Skin of body (tissue), 2 donors: ENCODE results near the gene LDAH. TPM values are rescaled to one million over a fixed set of nuclear protein-coding genes. Genes with fewer than 3 reads are reported as not detected.
"Not testable (repeated sequence)": the region's sequence is repeated elsewhere in the genome, so short reads cannot be mapped to it uniquely, and the experiment has no call there.

ENCODE experiments used
- DNase-seq: peaks from one replicate; lab custom pipeline; 2025; lab: John Stamatoyannopoulos, UW
- total RNA-seq: library from RNA; depleted of rRNA; stranded (reverse); fragments of >200 nt; gene quantifications from one replicate; pipeline ENCODE4 v1.2.3, GENCODE V29; 2014

LDAH gene
- total RNA-seq, 1 donor from 2014 or later = 15.8 TPM

DNA sequence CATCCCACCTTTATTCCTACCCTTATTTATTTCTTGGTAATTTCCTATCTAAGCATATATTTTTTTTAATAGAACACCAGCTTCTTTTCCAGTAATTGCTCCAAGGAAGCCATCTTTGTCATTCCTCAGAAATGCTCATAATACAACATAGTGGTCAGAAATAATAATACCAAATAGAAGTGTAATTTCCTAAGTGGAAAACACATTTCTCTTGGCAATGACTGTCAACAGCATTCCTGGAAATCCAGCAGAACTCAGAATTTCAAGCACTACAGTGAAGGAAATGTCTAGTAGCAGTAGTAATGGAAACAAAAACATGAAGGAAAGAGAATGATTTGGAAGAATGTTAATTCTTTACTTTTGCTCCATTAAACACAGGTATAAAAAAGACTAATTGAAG lies 99.4 kb downstream of the LDAH start:
- no peak for DNase-seq

GRCh38 chr2:20722592-20723240 lies 100.2 kb downstream of the LDAH start:
- no peak for DNase-seq

GRCh38 chr2:20717641-20718040 lies 105.3 kb downstream of the LDAH start:
- DNase-seq = no peak

DNA sequence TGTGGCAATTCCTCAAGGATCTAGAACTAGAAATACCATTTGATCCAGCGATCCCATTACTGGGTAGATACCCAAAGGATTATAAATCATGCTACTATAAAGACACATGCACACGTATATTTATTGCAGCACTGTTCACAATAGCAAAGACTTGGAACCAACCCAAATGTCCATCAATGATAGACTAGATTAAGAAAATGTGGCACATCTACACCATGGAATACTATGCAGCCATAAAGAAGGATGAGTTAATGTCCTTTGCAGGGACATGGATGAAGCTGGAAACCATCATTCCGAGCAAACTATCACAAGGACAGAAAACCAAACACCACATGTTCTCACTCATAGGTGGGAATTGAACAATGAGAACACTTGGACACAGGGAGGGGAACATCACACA lies 106.7 kb downstream of the LDAH start:
- not testable (repeated sequence) for DNase-seq

GRCh38 chr2:20714412-20714811 lies 108.5 kb downstream of the LDAH start:
- not testable (repeated sequence) for DNase-seq

- DNase-seq = not testable (repeated sequence)
Measured at GRCh38 chr2:20713585-20713984, 109.3 kb downstream of the LDAH start.

- not testable (repeated sequence) for DNase-seq
Measured at GRCh38 chr2:20711641-20712040, 111.3 kb downstream of the LDAH start.

DNA sequence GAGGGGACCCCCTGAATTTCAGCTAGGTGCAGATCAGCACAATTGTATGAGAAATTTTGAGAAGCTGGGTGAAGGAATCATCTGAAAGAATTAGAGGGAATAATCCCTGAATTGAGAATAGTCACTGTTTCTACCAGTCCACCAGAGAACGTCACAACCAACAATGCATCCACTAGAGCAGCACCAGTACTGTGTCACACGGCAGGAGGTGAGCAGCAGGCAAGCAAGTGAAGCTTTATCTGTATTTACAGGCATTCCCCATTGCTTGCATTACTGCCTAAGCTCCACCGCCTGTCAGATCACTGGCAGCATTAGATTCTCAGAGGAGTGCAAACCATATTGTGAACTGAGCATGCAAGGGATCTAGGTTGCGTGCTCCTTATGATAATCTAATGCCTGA lies 115.3 kb downstream of the LDAH start:
- no peak for DNase-seq

- no peak for DNase-seq
Measured at GRCh38 chr2:20706786-20707185, 116.1 kb downstream of the LDAH start.

DNA sequence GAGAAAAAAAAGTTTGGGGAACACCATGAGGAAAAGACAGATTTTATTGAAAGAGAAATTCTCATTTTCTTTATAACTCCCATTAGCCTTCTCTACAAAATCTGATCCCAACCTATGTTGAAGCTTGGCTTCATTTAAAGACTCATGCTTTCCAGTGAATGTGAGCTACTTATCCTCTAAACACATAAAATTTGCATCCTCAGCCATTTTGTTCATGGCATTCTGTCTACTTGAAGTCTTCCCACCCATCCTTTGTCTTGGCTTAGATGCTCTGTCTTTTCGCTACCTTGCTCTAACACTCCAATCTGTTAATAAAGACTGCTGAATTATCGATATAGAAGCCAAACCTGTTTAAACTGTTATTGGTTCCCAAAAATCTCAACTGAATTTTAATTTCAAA lies 116.7 kb downstream of the LDAH start:
- DNase-seq = no peak

GRCh38 chr2:20704886-20705285 lies 118.0 kb downstream of the LDAH start:
- DNase-seq = no peak

DNA sequence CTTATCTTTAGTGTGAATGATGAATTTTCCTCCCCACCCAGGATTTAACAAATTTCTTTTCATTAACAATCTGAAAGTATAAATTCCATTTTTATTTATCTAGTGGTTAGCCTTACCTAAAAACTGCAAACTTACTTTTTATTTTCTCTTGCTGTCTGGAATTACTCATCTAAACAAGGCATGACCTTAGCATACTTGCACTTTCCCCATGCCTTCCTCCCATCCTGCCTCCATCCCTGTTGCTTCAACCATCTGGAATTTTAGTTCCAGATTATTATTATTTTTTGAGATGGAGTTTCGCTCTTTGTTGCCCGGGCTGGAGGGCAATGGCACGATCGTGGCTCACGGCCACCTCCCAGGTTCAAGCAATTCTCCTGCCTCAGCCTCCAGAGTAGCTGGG lies 120.3 kb downstream of the LDAH start:
- no peak for DNase-seq

- DNase-seq = no peak
Measured at GRCh38 chr2:20698916-20699613, 123.8 kb downstream of the LDAH start.

DNA sequence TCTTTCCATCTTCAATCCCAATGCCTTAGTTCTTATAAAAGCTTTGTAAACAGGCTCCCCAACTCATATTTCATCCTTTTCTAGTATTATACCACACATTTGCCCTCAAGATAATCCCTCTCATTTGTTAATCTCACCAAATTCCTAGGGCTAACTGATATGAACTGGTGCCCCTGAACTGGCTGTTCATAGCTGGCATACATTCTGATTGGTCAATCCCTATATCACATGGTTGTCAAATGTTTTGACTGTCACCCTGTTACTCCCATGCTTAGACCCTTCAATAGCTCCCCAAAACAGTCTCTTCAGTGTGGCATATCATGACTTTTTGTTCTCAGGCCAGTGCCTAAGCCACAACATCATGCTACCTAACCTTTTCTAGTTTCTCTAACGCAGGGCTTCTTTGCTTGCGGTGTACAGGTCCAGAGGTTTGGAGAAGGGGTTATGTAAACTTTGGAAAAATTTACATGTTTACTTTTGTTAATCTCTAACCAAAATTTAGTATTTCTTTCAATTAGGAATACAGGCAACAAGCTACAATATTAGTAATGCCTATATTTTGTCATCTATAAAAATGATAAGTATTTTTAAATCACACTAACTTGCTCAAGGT lies 125.5 kb downstream of the LDAH start:
- no peak for DNase-seq

GRCh38 chr2:20696366-20696765 lies 126.5 kb downstream of the LDAH start:
- no peak for DNase-seq

- DNase-seq = no peak
Measured at GRCh38 chr2:20693317-20693716, 129.6 kb downstream of the LDAH start.

DNA sequence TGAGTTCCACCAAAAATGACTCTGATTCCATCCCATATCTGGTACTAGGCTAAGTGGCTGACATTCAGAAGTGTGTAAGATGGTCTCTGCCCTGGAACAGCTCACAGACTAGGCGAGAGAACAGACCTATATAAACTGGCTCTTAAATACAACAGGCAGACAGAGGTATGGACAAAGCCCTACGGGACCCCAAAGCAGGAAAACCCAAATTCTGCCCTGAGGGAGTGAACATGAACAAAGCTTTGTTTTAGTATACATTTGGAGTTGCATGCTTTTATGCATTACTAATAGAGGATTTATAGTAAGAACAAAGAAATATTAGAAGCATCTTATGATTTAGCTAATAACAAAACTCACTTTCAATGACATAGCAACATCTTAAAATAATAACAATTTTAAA lies 130.8 kb downstream of the LDAH start:
- no peak for DNase-seq

DNA sequence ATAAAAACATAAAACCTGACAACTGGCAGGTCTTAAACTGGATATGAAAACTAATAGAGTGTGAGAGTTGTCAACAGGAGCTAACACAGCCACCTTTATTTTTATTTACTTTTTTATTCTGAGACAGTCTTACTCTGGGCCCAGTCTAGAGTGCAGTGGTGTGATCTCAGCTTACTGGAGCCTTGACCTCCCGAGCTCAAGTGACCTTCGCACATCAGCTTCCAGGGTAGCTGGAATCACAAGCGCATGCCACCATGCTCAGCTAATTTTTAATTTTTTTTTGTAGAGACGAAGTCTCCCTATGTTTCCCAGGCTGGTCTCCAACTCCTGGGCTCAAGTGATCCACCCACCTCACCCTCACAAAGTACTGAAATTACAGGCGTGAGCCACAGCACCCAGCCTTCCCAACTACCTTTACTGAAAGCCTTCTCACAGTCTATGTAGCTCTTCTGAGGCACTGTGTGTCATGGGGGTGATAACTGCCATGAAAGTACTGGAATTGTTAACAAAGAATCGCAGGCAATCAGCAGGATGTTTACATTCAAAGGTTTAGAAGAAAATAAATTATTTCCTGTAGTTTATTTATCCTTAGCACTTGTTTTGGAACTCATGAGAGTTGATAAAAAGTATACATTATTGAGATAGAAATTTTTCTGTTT lies 131.7 kb downstream of the LDAH start:
- no peak for DNase-seq

DNA sequence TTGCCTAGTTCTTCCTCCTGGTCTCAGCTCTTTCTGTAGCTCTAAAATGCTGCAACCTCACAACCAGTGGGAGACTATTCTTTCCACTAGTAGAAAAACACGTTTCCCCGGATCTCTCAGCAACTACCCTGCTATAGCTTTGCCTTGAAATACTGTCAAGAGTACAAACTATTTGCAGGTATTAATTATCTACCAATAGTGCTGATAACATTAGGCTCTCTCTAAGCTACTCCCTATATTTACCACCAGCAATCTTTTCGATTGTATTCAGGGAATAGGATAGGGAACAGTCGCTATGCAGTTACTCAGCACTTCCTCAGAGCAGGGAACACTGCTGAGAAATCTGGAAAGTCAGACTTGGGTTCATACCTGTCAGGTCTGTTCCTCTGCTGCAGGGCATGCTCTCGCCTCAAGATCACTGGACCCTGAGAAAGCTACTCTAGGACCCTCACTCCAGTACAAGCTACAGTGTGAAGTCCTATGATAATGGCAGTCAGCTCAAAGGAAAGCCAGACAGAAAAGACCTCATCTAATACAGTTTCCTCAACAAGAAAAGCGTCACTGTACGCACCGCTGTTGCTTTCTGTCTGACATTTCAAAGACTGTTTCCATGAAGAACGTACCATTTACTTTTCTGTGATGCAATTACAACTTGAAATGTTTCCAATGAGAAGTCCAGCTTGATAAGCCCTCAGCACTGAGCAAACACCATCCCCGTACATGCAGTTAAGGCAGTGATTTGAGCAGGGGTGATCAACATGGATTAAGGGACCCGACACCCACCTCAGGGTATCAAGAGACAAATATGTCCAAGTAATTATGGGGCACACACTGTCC lies 133.3 kb downstream of the LDAH start:
- no peak for DNase-seq

- no peak for DNase-seq
Measured at GRCh38 chr2:20687260-20687832, 135.6 kb downstream of the LDAH start.

GRCh38 chr2:20684581-20685063 lies 138.3 kb downstream of the LDAH start:
- no peak for DNase-seq
